ENCODE data around the gene FNIP1.

DNA sequence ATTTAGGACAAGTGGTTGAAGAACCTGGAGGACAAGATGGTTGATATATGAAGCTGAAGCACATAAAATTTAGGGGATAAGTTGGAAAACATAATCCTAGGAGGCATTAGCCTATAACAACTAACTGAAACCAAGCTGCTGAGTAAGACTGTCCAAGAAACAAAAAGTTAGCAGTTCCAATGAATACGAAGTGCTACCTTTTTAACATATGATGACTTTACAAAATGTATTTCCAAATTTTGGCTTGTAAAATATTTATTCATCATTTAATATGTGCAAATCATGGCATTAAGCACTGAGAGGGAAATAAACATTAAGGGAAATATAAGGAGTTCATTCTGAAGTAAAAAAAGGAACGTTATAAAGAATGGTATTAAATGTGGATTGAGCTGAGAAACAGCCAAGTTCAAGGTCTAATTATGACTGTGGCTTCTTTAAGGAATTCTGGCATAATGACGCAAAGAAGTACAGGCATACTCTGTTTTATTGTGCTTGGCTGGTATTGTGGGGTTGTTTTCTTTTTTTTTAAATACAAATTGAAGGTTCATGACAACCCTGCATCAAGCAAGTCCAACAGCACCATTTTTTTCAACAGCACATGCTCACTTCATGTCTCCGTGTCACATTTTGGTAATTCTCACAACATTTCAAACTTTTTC, 169.5 kb downstream of the FNIP1 start:
- no peak for TF ChIP-seq EP300 (IDR thresholded peaks at IDR 0.05)
- TF ChIP-seq, protein P1, sequence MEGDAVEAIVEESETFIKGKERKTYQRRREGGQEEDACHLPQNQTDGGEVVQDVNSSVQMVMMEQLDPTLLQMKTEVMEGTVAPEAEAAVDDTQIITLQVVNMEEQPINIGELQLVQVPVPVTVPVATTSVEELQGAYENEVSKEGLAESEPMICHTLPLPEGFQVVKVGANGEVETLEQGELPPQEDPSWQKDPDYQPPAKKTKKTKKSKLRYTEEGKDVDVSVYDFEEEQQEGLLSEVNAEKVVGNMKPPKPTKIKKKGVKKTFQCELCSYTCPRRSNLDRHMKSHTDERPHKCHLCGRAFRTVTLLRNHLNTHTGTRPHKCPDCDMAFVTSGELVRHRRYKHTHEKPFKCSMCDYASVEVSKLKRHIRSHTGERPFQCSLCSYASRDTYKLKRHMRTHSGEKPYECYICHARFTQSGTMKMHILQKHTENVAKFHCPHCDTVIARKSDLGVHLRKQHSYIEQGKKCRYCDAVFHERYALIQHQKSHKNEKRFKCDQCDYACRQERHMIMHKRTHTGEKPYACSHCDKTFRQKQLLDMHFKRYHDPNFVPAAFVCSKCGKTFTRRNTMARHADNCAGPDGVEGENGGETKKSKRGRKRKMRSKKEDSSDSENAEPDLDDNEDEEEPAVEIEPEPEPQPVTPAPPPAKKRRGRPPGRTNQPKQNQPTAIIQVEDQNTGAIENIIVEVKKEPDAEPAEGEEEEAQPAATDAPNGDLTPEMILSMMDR (IDR thresholded peaks at IDR 0.05): no peak
